Hepatocyte (in vitro differentiated cells): ENCODE data around the gene GRK5.
A peak's percentile ranks its signal among the peaks of the same experiment; 100 is the strongest.

Source experiments
- CTCF ChIP-seq: fragments of 200-600 bp; sonication (generic); IDR thresholded peaks from 2 replicates; pipeline ENCODE4 v1.5.1; 2016; ENCODE audit warnings: antibody characterized with exemption, mild to moderate bottlenecking; ENCODE audit not compliant: poor library complexity
- EZH2 ChIP-seq: fragments of 200-600 bp; sonication (generic); IDR thresholded peaks from 2 replicates; pipeline ENCODE4 v1.6.1; 2016; ENCODE audit warnings: antibody characterized with exemption, mild to moderate bottlenecking, borderline replicate concordance
- EZH2phosphoT487 ChIP-seq: fragments of 200-600 bp; sonication (generic); IDR thresholded peaks from one replicate; pipeline ENCODE4 v1.6.1; 2018; ENCODE audit warnings: antibody characterized with exemption, mild to moderate bottlenecking, low read depth, moderate library complexity; ENCODE audit not compliant: unreplicated experiment, severe bottlenecking

DNA sequence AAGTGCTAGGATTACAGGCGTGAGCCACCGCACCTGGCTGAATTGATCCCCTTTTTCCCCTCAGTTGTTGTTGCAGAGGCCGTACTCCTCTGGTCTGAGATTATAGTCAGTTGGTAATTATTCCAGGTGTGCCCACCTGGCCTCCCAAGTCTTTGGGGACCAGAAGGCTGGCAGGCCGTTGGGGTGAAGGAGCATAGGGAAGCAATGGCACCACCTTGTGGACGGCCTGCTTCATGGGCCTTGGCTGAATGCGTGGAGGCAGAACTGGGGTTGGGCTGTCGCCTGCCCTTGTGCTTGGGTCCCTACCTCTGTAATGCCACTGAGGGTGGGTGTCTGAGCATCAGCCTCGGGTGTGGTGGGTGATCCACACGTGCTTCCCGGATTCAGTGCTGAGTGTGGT, 209.5 kb downstream of the GRK5 start:
- TF ChIP-seq CTCF (peak; percentile 72), EZH2 (no peak), EZH2phosphoT487 (no peak)
